NCI-H2196 treated with DMSO at 0.1 percent for 48 hours (cell line): ENCODE data around the gene MTO1.
"Not testable (repeated sequence)": the region's sequence is repeated elsewhere in the genome, so short reads cannot be mapped to it uniquely, and the experiment has no call there.

Experiments
- DNase-seq: peaks from one replicate; lab custom pipeline; 2025; ENCODE audit not compliant: unreplicated experiment; lab: John Stamatoyannopoulos, UW

Gene MTO1

DNA sequence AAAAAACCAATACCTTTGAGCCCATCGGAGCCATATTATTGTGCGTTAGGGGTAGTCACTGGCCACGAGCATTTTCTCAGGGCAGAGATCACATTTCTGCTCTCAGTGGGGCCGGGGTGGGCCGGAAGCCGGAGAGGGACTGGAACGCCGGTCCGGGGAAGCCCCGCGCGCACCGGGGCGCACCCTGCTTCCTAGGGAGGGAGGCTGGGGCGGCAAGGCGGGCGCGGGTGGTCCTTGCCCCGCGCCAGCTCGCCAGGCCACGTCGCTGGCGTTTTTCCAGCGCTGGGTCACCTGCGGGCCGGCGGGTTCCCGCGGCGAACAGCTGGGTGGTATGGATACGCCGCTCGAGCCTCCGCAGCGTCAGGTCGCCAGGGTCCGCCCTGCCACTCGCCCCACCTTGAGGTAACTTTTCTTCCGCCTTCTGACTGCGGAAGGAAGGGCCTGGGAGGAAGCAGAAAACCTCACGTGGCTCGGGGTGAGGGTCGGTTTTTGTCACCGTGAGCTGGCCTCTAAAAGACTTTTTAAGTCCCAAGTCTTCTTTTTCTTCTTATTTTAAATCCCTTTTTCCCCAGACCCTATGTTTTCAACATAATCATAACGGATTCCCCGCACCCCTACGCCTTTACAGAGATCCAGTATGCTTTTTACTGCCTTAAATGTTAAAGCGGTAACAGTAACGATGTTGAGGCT is 62.0 kb downstream of the MTO1 start:
- DNase-seq: no peak

DNA sequence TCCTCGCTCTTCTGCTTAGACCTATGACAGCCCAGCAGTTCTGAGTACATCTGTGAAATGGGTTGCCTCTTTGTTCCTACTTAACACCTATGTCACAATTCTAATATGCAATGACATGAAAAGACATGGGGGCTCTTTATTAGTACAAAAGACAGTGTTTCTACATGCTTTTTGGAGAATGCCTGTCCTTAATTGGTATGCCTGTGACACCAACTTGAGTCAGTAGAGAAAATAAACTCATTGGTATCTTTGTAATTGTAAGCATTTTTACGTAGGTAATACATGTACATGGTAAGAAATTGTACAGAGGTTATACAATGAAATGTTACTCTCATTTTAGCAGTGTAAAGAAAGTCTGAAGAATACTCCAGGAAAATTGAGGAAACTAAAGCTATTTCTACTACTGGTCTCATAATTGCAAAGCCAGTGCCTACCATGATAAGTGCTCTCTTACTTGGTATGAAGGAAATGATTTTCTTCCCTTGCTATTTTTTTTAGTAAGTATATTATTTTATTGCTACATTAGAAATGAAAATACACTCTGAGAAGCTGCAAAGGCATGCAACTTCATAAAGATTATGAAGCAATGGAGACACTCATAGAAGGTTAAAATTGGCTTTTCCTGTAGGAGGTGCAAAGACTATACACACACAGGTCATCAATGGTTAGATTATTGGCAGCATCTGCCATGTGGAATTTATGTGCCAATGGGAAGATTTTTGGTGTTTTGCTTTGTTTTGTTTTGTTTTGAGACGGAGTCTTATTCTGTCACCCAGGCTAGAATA is 64.2 kb downstream of the MTO1 start:
- no peak for DNase-seq

DNA sequence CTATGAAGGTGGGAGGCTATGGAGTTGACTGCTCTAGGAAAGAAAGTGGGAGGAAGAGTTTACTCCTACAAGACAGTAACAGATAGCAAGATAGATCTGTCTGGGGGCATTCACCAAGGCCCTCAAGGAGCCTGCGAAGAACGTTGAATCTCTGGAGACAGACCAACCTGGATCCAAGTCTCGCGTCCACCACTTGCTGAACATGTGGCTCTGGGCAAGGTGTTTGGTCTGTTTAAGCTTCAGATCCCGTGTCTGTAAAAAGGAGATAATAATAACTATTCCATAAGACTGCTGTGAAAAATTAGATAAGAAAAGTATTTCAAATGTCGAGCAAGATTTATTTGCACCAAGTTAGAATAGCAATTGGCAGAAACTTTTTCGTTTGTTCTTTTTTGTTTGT is 67.4 kb downstream of the MTO1 start:
- no peak for DNase-seq

DNA sequence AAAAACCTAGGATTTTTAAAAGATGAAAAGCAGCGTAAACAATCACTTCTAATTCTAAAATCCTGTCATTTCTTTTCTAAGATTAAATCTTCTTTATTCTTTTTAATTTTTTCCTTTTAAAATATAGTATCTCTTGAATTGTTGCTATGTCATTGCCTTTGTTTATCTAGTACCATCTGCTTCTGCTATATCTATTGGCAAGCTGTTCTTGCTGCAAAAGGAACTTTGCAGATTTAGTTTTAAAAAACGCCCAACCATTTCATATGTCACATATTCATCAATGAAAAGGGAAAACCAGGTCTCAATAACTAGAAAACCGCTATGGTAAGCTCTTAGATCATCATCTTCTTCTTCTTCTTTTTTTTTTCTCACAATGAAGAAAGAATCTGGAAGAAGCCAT is 70.8 kb downstream of the MTO1 start:
- no peak for DNase-seq

DNA sequence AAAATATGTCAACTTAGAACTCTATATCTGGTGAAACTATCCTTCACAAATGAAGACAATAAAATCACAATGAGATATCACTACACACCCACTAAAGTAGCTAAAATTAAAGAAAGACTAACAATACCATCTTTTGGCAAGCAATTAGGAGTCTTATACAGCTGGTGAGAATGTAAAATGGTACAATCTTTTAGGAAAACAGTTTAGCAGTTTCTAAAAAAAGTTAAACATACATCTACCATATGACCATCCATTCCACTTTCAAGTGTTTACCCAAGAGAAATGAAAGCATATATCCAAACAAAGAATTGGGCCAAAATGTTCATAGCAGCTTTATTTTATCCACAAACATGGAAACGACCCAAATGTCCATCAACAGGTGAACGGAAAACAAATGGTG is 73.1 kb downstream of the MTO1 start:
- DNase-seq: no peak

DNA sequence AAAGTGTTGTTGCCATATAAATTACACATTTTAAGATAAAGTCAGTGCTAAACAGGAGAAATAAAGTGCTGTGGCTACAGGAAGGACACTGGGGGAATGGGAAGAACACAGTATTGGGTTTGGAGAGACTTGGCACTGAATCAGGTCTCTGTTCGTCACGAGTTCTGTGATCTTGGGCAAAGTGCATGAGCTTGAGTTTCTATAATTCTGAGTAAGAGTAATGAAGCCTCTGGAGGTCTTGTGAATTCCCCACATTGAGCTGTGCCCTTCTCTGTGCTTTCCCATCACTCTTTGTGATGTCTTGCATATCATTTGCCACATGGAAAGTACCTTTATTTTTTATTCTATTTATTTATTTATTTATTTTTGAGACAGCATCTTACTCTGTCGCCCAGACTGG is 76.1 kb downstream of the MTO1 start:
- DNase-seq: no peak

DNA sequence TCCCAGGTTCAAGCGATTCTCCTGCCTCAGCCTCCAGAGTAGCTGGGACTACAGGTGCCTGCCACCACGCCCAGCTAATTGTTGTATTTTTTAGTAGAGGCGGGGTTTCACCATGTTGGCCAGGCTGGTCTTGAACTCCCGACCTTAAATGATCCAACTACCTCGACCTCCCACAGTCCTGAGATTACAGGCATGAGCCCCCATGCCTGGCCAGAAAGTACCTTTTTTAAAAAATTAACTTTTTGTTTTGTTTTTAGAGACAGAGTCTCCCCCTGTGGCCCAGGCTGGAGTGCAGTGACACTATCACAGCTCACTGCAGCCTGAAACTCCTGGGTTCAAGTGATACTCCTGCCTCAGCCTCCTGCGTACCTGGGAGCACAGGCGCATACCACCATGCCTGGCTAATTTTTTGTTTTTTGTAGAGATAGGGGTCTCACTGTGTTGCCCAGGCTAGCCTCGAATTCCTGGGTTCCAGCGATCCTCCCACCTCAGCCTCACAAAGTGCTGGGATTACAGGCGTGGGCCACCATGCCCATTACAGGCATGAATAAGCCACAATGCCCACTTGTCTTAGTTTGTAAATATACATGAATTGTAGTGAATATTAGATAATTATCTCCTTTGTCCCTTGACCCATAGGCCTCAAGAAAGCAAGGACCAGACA is 76.7 kb downstream of the MTO1 start:
- DNase-seq: no peak

DNA sequence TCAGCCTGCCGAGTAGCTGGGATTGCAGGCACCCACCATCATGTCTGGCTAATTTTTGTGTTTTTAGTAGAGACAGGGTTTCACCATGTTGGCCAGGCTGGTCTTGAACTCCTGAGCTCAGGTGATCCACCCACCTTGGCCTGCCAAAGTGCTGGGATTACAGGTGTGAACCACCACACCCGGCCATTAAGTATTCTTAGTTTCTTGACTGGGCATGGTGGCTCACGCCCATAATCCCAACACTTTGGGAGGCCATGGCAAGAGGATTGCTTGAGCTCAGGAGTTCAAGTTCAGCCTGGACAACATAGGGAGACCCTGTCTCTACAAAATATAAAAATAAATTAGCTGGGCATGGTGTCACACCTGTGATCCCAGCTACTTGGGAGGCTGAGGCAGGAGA is 80.9 kb downstream of the MTO1 start:
- DNase-seq: not testable (repeated sequence)

DNA sequence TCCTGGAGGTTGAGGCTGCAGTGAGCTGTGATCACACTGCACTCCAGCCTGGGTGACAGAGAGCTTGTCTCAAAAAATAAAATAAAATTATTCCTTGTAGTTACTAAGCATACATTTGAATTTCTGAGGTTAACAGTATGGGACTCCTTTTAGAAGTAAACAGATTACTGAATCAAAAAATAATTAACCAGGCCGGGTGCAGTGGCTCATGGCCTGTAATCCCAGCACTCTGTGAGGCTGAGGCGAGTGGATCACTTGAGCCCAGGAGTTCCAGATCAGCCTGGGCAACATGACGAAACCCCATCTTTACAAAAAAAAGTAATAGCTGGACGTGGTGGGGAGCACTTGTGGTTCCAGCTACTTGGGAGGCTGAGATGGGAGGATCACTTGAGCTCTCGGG is 81.4 kb downstream of the MTO1 start:
- DNase-seq: no peak

DNA sequence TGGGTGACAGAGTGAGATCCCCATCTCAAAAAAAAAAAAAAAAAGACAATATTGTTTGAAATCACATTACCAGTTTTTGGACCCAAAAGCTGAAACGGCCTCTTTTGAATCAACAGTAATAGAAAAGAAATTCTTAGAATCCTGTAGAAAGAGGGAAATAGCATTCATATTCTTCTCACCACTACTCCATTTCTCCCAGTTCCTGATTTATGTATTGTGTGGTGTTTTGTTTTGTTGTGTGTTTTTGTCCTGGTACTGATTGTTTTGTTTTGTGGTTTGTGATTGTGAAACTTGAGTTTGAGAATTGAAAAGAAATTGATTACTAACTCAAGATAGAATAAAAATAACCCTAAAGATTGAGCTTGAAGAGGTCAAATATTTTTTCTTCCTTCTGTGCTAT is 85.5 kb downstream of the MTO1 start:
- no peak for DNase-seq

DNA sequence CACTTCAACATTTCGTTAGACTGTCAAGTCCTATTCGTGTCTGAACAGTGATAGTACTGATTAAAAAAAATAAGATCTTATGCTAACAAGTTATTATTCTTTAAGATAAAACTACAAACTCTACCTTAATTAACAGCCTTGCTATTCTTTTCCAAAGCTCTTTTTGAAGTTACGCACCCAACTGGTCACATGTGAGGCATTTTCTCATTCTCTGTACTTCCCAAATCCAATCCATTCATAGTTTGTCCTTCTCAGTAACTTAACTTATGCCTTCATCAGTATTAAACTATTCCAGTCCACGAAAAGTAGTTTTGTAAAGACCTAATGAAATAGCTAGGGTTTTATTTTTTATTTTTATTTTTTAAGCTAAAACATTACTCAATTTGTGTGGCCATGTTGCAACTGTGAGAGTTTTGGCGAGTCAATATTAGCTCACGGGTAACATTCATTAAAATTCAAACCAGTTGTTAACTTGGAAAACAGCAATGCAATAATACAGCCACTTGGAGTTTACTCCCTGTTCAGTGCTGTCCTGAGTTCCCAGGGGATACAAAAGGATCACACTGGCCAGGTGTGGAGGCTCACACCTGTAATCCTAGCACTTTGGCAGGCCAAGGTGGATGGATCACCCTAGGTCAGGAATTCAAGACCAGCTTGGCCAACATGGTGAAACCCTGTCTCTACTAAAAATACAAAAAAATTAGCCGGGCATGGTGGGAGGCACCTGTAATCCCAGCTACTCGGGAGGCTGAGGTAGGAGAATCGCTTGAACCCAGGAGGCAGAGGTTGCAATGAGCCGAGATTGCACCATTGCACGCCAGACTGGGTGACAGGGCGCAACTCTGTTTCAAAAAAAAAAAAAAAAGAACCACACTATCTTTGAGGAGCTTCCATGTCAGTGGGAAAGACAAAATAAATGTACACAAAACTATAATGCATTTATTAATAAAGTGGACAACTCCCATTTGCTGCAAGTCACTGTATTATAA is 87.2 kb downstream of the MTO1 start:
- DNase-seq: no peak

DNA sequence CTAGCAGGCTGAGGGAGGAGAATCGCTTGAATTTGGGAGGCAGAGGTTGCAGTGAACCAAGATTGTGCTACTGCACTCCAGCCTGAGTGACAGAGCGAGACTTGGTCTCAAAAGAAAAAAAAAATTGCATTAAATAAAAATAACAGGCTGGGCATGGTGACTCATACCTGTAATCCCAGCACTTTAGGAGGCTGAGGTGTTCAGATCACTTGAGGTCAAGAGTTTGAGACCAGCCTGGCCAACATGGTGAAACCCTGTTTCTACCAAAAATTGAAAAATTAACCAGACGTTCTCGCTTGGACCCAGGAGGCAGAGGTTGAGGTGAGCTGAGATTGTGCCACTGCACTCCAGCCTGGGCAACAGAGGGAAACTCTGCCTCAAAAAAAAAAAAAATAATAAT is 89.6 kb downstream of the MTO1 start:
- DNase-seq: not testable (repeated sequence)

DNA sequence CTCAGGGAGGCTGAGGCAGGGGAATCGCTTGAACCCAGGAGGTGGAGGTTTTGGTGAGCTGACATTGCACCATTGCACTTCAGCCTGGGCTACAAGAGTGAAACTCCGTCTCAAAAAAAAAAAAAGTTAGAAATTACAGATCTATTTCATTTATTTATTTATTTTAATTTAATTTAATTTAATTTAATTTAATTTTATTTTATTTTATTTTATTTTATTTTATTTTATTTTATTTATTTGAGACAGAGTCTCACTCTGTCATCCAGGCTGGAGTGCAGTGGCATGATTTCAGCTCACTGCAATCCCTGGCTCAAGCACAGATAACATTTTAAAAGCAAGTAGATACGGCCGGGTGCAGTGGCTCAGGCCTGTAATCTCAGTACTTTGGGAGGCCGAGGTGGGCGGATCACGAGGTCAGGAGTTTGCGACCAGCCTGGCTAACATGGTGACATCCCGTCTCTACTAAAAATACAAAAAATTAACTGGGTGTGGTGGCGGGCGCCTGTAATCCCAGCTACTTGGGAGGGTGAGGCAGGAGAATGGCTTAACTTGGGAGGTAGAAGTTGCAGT is 93.9 kb downstream of the MTO1 start:
- DNase-seq: not testable (repeated sequence)

DNA sequence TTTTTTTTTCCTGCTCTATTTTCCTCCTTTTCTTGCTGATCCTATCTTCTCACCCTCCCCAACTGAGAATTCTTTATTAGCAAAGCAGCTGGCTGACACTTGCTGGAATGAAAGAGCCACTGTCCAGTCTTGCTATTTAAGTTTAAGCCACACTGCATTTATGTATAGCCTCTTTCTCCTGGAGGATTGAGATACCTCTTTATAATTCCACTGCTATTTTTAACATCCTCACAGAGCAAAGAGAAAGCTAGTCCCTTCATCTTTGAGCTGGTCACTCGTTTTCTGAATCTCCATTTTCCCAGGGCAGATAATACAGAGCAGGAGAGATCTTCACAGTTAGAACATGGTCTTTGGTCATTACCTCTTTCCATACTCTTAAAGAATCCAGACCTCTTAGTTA is 95.3 kb downstream of the MTO1 start:
- no peak for DNase-seq
